CD4-positive, alpha-beta T cell treated with Interleukin-2 at 100 ng/mL for 4 hours (primary cell): ENCODE data around the gene PDE3B.
"Not testable (repeated sequence)": the region's sequence is repeated elsewhere in the genome, so short reads cannot be mapped to it uniquely, and the experiment has no call there.

Source experiments
- DNase-seq: peaks from one replicate; pipeline ENCODE4 v3.0.0-alpha.2; 2020; ENCODE audit warnings: low spot score

The PDE3B gene

GRCh38 chr11:14746857-14747395 is 103.3 kb downstream of the PDE3B start:
- DNase-seq, result no peak

- DNase-seq, result no peak
Measured at GRCh38 chr11:14748090-14748489, 104.5 kb downstream of the PDE3B start.

GRCh38 chr11:14750911-14751310 is 107.3 kb downstream of the PDE3B start:
- DNase-seq, result no peak

GRCh38 chr11:14751975-14752407 is 108.4 kb downstream of the PDE3B start:
- DNase-seq, result peak; percentile 26

- no peak for DNase-seq
Measured at GRCh38 chr11:14755140-14755539, 111.5 kb downstream of the PDE3B start.

GRCh38 chr11:14756349-14756748 is 112.7 kb downstream of the PDE3B start:
- no peak for DNase-seq

GRCh38 chr11:14759300-14760012 is 115.9 kb downstream of the PDE3B start:
- not testable (repeated sequence) for DNase-seq

- no peak for DNase-seq
Measured at GRCh38 chr11:14764179-14764578, 120.6 kb downstream of the PDE3B start.

GRCh38 chr11:14764579-14765527 is 121.2 kb downstream of the PDE3B start:
- DNase-seq, result peak; percentile 85

GRCh38 chr11:14766585-14766984 is 123.0 kb downstream of the PDE3B start:
- DNase-seq, result no peak

- peak; percentile 48 for DNase-seq
Measured at GRCh38 chr11:14768526-14769188, 125.1 kb downstream of the PDE3B start.

GRCh38 chr11:14773755-14774154 is 130.2 kb downstream of the PDE3B start:
- DNase-seq, result peak; percentile 23

GRCh38 chr11:14774721-14775120 is 131.1 kb downstream of the PDE3B start:
- DNase-seq, result no peak

- DNase-seq, result no peak
Measured at GRCh38 chr11:14775897-14776296, 132.3 kb downstream of the PDE3B start.

- DNase-seq, result not testable (repeated sequence)
Measured at GRCh38 chr11:14778460-14778859, 134.9 kb downstream of the PDE3B start.

- DNase-seq, result no peak
Measured at GRCh38 chr11:14783788-14784187, 140.2 kb downstream of the PDE3B start.

GRCh38 chr11:14784230-14784629 is 140.6 kb downstream of the PDE3B start:
- peak; percentile 14 for DNase-seq

- peak; percentile 38 for DNase-seq
Measured at GRCh38 chr11:14789879-14790484, 146.4 kb downstream of the PDE3B start.

GRCh38 chr11:14793546-14793945 is 149.9 kb downstream of the PDE3B start:
- DNase-seq, result no peak

- DNase-seq, result not testable (repeated sequence)
Measured at GRCh38 chr11:14796028-14796427, 152.4 kb downstream of the PDE3B start.

GRCh38 chr11:14803846-14804245 is 160.2 kb downstream of the PDE3B start:
- no peak for DNase-seq

GRCh38 chr11:14809466-14809865 is 165.9 kb downstream of the PDE3B start:
- no peak for DNase-seq
